ENCODE data around the gene XK.

GRCh38 chrX:37679230-37679629, 6.4 kb upstream of the XK start:
- TF ChIP-seq EP300 (IDR thresholded peaks at IDR 0.05; ENCODE audit: borderline replicate concordance) = no peak
- no peak for TF ChIP-seq YY1 (IDR thresholded peaks at IDR 0.05; ENCODE audit: low read depth)
- TF ChIP-seq TAF1 (IDR thresholded peaks at IDR 0.05; ENCODE audit: low read depth) = no peak
- no peak for TF ChIP-seq TCF12 (IDR thresholded peaks at IDR 0.05; ENCODE audit: low read depth)
- no peak for TF ChIP-seq RAD21 (IDR thresholded peaks at IDR 0.05; ENCODE audit: low read depth)
- TF ChIP-seq REST (IDR thresholded peaks at IDR 0.05; ENCODE audit: low read depth) = no peak
- TF ChIP-seq FOXM1 (IDR thresholded peaks at IDR 0.05; ENCODE audit: borderline replicate concordance, low read depth) = no peak

All from Ishikawa (cell line).